ENCODE measurements around the gene ZNF227. TPM values are rescaled to one million over a fixed set of nuclear protein-coding genes. Genes with fewer than 3 reads are reported as not detected.
A peak's percentile ranks its signal among the peaks of the same experiment; 100 is the strongest.

Gene ZNF227
- polyA plus RNA-seq, 1 donor (not counting 4 experiments of a cell fraction or from before 2014, with no cell fraction given): 7.7 TPM

DNA sequence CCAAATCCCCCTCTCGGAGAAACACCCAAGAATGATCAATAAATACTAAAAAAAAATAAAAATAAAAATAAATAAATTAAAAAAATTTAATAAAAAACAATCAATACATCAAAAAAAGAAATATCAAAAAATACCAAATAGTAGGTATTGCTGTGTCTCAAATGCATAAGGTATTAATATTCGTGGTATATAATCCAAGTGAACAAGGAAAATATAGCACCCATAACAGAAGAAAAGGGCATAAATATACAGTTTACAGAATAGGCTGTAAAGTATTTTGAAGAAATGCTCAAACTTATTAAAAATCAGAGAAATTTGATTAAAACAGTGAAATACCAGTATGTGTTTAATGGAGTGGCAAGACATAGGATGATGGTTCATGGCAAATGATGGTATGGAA lies 7.6 kb upstream of the ZNF227 start:
- dilution Hi-C loops (cut with MboI; ENCODE audit: extremely low pct_ligation_motif_present, low sequenced_read_pairs): no loop called here
- no peaks in the 10 kb centered on the region for H3K9me1 ChIP-seq (ENCODE audit: control insufficient read depth, extremely low read depth, insufficient read depth, low read length)
- TF ChIP-seq, protein P1, sequence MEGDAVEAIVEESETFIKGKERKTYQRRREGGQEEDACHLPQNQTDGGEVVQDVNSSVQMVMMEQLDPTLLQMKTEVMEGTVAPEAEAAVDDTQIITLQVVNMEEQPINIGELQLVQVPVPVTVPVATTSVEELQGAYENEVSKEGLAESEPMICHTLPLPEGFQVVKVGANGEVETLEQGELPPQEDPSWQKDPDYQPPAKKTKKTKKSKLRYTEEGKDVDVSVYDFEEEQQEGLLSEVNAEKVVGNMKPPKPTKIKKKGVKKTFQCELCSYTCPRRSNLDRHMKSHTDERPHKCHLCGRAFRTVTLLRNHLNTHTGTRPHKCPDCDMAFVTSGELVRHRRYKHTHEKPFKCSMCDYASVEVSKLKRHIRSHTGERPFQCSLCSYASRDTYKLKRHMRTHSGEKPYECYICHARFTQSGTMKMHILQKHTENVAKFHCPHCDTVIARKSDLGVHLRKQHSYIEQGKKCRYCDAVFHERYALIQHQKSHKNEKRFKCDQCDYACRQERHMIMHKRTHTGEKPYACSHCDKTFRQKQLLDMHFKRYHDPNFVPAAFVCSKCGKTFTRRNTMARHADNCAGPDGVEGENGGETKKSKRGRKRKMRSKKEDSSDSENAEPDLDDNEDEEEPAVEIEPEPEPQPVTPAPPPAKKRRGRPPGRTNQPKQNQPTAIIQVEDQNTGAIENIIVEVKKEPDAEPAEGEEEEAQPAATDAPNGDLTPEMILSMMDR (optimal IDR thresholded peaks at IDR 0.05 in 1 of 3, IDR thresholded peaks at IDR 0.05 in 1 of 3, conservative IDR thresholded peaks at IDR 0.05 in 1 of 3; ENCODE audit: extremely low read depth in 1 of 3, insufficient read depth in 2 of 3, low read length in 3 of 3): no peak
- TF ChIP-seq EZH2 (IDR thresholded peaks at IDR 0.05; ENCODE audit: low read length): no peak
- no peaks in the 10 kb centered on the region for H4K20me1 ChIP-seq (ENCODE audit: control insufficient read depth, extremely low read depth, insufficient read depth, low read length)
- no peak overlapping the region for H3K4me3 ChIP-seq (ENCODE audit: control insufficient read depth in 2 of 3, extremely low read depth in 1 of 3, insufficient read depth in 2 of 3, low read depth in 1 of 3, low read length in 3 of 3)
- no peak for FAIRE-seq
- no peak for DNase-seq (ENCODE audit: low read depth, low spot score)
- no peak overlapping the region for H3K27ac ChIP-seq (ENCODE audit: control insufficient read depth, insufficient read depth, low read length)
- no peaks in the 10 kb centered on the region for H3K36me3 ChIP-seq (ENCODE audit: control insufficient read depth in 2 of 2, extremely low read depth in 1 of 2, insufficient read depth in 2 of 2, low read length in 2 of 2)
- H2AFZ ChIP-seq (ENCODE audit: control insufficient read depth, low read length): no peak overlapping the region
- peaks cover 8% of the 10 kb centered on the region for H3K4me1 ChIP-seq (ENCODE audit: control insufficient read depth, extremely low read depth, insufficient read depth, low read length)
- no peaks in the 10 kb centered on the region for H3K79me2 ChIP-seq (ENCODE audit: control insufficient read depth, insufficient read depth, low read length)
- H3K4me2 ChIP-seq (ENCODE audit: control insufficient read depth, extremely low read depth, insufficient read depth, low read depth, low read length): no peak overlapping the region
- no peaks in the 10 kb centered on the region for H3K27me3 ChIP-seq (ENCODE audit: control insufficient read depth, extremely low read depth, insufficient read depth, low read length)
- H3K9ac ChIP-seq (ENCODE audit: control insufficient read depth, extremely low read depth, insufficient read depth, low read length): no peak overlapping the region
- H3K9me3 ChIP-seq (ENCODE audit: control insufficient read depth, low read depth, low read length): no peaks in the 10 kb centered on the region

DNA sequence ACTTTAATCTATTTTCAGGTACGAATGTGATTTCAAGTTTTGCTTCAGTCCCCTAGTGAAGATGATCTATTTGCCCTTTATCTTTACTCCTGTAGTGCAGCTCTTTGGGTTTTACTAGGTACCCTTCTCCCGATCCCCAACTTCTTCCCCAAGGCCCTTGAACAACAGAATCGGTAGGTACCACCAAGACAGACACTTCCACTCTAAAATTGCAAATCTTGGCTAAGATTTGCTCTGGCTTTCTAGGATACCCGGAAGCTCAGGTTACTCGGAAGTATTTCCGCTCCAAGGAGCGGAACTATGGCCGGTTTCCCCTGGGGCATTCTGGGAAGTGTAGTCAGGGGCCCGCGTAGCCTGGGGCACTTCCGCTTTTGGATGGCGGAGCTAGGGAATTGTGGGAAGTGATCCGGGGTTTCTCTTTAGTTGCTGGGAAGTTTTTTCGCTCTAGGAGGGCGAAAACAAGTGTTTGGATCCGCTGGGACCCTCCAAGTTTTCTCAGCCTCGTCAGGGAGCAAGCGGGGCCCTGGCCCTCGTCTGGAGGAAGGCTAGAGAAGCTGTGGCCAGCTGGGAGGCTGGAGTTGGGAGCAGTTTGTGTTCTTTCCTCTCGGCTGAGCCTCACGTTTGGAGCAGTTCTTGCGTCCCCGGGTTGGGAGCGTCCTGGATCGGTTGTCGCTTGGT lies 5.1 kb upstream of the ZNF227 start:
- H3K9me3 ChIP-seq (ENCODE audit: control insufficient read depth, low read depth, low read length): no peaks in the 10 kb centered on the region
- H3K9me1 ChIP-seq (ENCODE audit: control insufficient read depth, extremely low read depth, insufficient read depth, low read length): no peaks in the 10 kb centered on the region
- peak overlapping the region; percentile 71 for H3K9ac ChIP-seq (ENCODE audit: control insufficient read depth, extremely low read depth, insufficient read depth, low read length)
- peak overlapping the region; percentile 56 to 80 (median 72) for H3K4me3 ChIP-seq (ENCODE audit: control insufficient read depth in 2 of 3, extremely low read depth in 1 of 3, insufficient read depth in 2 of 3, low read depth in 1 of 3, low read length in 3 of 3)
- FAIRE-seq (peak; percentile 90), DNase-seq (ENCODE audit: low read depth, low spot score) (peak; percentile 74)
- no peaks in the 10 kb centered on the region for H3K27me3 ChIP-seq (ENCODE audit: control insufficient read depth, extremely low read depth, insufficient read depth, low read length)
- H3K36me3 ChIP-seq (ENCODE audit: control insufficient read depth in 2 of 2, extremely low read depth in 1 of 2, insufficient read depth in 2 of 2, low read length in 2 of 2): no peaks in the 10 kb centered on the region
- no peaks in the 10 kb centered on the region for H3K79me2 ChIP-seq (ENCODE audit: control insufficient read depth, insufficient read depth, low read length)
- peak overlapping the region; percentile 35 for H3K27ac ChIP-seq (ENCODE audit: control insufficient read depth, insufficient read depth, low read length)
- TF ChIP-seq, protein P1 (optimal IDR thresholded peaks at IDR 0.05 in 1 of 3, IDR thresholded peaks at IDR 0.05 in 1 of 3, conservative IDR thresholded peaks at IDR 0.05 in 1 of 3; ENCODE audit: extremely low read depth in 1 of 3, insufficient read depth in 2 of 3, low read length in 3 of 3): no peak
- no peak for TF ChIP-seq EZH2 (IDR thresholded peaks at IDR 0.05; ENCODE audit: low read length)
- peaks cover 8% of the 10 kb centered on the region for H3K4me1 ChIP-seq (ENCODE audit: control insufficient read depth, extremely low read depth, insufficient read depth, low read length)
- no peaks in the 10 kb centered on the region for H4K20me1 ChIP-seq (ENCODE audit: control insufficient read depth, extremely low read depth, insufficient read depth, low read length)
- peak overlapping the region; percentile 73 for H3K4me2 ChIP-seq (ENCODE audit: control insufficient read depth, extremely low read depth, insufficient read depth, low read depth, low read length)
- H2AFZ ChIP-seq (ENCODE audit: control insufficient read depth, low read length): peak overlapping the region; percentile 77
- dilution Hi-C loops (cut with MboI; ENCODE audit: extremely low pct_ligation_motif_present, low sequenced_read_pairs): no loop called here

Measured in keratinocyte (primary cell).